ENCODE results near the gene NATD1.

Gene NATD1

GRCh38 chr17:21279582-21279981 lies 26.4 kb upstream of the NATD1 start:
- no peak for TF ChIP-seq CTCF (IDR thresholded peaks at IDR 0.05; ENCODE audit: low read length, missing control alignments)
- no peak for DNase-seq (ENCODE audit: low read depth)
- H3K4me3 ChIP-seq (replicated peaks; ENCODE audit: low read depth, low read length) = no peak overlapping the region

DNA sequence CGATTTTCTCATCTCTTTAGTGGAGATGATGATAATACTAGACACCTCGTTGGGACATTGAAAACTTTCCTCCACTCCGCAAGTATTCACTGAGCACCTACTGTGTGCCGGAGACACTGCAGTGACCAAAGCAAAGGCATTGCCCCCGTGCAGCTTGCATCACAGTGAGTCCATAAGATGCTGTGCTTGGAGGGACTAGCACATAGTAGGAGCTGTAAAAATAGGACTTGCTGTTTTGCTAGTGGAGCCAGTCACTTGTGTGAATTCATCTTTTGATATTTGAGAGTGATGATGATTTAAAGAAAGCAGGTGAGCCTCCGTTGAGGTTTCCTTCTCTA lies 26.0 kb upstream of the NATD1 start:
- no peak overlapping the region for H3K4me3 ChIP-seq (replicated peaks; ENCODE audit: low read depth, low read length)

DNA sequence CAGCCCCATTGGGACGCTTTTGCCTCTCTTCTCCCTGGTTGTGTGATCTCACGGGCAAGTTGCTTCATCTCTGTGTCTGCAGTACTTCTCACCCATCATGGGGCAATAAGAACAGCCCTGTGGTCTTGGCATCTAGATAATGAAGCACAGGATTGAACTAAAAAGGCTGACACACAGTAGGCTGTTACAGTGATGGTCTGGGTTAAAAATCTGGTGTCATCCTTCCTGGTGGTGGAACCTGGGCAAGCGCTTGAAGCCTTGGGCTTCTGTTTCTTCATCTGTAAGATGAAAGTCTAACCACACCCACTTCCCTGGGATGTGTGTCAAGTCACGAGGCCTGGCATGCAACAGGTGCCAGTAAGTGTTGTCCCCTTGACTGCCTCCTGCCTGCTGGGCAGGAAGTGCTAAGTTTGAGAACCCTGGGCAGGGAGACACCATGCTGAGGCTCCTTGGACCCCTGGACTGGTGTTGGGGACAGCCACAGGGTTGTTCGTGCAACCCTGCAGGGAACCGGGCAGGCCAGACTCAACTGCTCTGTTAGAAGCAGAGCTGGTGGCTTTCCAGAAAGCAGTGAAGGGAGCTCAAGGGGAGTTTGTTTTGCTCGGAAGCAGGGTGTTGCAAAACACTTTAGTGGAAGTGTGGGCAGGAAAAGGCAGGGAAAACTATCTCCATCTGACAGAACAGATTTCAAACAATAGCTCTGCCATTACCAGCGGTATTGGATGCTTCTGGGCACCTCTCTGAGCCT lies 25.4 kb upstream of the NATD1 start:
- DNase-seq (ENCODE audit: low read depth) = peak; percentile 70
- no peak for TF ChIP-seq CTCF (IDR thresholded peaks at IDR 0.05; ENCODE audit: low read length, missing control alignments)
- H3K4me3 ChIP-seq (replicated peaks; ENCODE audit: low read depth, low read length) = no peak overlapping the region

More for the DNA sequence above, 26.0 kb upstream of the NATD1 start:
- DNase-seq (ENCODE audit: low read depth) = no peak
- no peak for TF ChIP-seq CTCF (IDR thresholded peaks at IDR 0.05; ENCODE audit: low read length, missing control alignments)

DNA sequence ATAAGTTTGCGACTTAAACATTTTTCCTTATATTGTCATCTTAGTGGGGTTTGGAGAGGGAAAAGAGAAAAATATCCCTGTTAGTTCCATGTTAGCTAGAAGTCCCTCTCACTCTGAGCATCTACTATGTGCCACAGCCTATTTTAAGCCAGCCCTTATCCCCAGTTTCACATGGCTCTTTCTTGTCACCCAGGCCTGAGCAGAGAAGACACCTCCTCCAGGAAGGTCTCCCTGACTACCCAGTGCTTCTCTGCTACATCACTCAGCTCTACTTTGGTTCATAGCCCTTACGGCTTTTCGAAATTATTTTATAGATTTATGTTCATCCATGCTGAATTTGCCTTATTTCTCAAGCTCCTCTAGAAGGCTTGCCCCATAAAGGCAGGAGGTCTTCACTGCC lies 24.1 kb upstream of the NATD1 start:
- no peak for DNase-seq (ENCODE audit: low read depth)
- H3K4me3 ChIP-seq (replicated peaks; ENCODE audit: low read depth, low read length) = no peak overlapping the region
- no peak for TF ChIP-seq CTCF (IDR thresholded peaks at IDR 0.05; ENCODE audit: low read length, missing control alignments)

GRCh38 chr17:21276264-21276588 lies 23.0 kb upstream of the NATD1 start:
- no peak for DNase-seq (ENCODE audit: low read depth)
- peak overlapping the region; percentile 60 for H3K4me3 ChIP-seq (replicated peaks; ENCODE audit: low read depth, low read length)
- TF ChIP-seq CTCF (IDR thresholded peaks at IDR 0.05; ENCODE audit: low read length, missing control alignments) = no peak

DNA sequence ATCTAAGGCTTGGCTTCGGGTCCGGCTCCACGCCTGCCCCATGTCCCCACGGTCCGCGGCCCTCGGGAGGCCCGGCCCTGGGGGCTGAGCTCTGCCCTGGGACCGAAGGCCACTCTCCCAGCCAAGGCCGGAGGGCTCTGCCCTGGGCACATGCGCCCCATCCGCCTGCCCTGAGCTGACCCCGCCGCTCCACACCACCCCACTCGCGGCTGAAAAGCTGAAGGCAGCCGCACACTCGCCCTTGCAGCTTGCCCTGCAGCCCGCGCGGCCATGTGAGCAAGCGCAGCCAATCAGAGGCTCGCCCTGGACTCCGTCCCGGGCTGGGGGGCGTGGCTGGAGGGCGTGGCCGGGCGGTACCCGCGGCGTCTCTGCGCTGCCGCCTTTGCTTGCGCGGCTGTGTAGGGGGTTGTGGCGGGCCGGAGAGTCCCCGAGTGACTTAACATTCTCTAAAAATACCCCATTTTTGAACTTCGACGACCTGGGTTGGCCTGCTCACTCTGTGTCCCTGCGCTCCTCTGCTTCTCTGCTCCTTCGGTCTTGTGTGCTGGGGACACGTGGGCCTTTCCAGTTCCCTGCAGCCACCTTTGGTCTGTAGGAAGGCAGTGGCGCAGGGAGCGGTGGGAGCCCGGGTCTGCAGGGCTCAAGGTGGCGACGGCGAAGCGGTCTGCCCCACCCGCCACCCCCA lies 22.5 kb upstream of the NATD1 start:
- DNase-seq (ENCODE audit: low read depth) = peak; percentile 74

More for the DNA sequence above, 22.5 kb upstream of the NATD1 start:
- peak overlapping the region; percentile 60 for H3K4me3 ChIP-seq (replicated peaks; ENCODE audit: low read depth, low read length)
- no peak for TF ChIP-seq CTCF (IDR thresholded peaks at IDR 0.05; ENCODE audit: low read length, missing control alignments)

Measured in fibroblast of pulmonary artery (primary cell).